Activated T-helper 2 cell treated with anti-CD3 and anti-CD28 coated beads, Interferon-gamma antibody, Interleukin-2, Interleukin-4, amounts not matched to agents 10 μg/mL and 5 μg/mL and 100 μg/mL, durations not matched to agents 14 hours and 24 hours and 36 hours (primary cell): ENCODE measurements around the gene PRPSAP1. TPM values are rescaled to one million over a fixed set of nuclear protein-coding genes. Genes with fewer than 3 reads are reported as not detected.

ENCODE experiments used
- DNase-seq: peaks from one replicate; pipeline ENCODE4 v3.0.0; 2021; ENCODE audit warnings: low spot score
- H3K27ac Mint-ChIP-seq: one replicate; pipeline ENCODE4 v1.8.0; 2021; ENCODE audit warnings: mixed read lengths
- H3K27me3 Mint-ChIP-seq: one replicate; pipeline ENCODE4 v1.8.0; 2021; ENCODE audit warnings: low read depth, mixed read lengths
- H3K36me3 Mint-ChIP-seq: one replicate; pipeline ENCODE4 v1.8.0; 2021; ENCODE audit warnings: low read depth, mixed read lengths
- H3K4me1 Mint-ChIP-seq: one replicate; pipeline ENCODE4 v1.8.0; 2021; ENCODE audit warnings: low read depth, mixed read lengths
- H3K4me3 Mint-ChIP-seq: one replicate; pipeline ENCODE4 v1.8.0; 2021; ENCODE audit warnings: low read depth, mild to moderate bottlenecking, moderate library complexity, mixed read lengths
- H3K9me3 Mint-ChIP-seq: one replicate; pipeline ENCODE4 v1.8.0; 2021; ENCODE audit warnings: mixed read lengths
- intact Hi-C: fragments of 100-400 bp; cut with micrococcal nuclease; formaldehyde crosslinking; loops from one replicate; pipeline ENCODE4 v1.15.1; 2023
- total RNA-seq: library from RNA; stranded (reverse); gene quantifications from 2 replicates; pipeline ENCODE4 v1.2.3, GENCODE V29; 2022

PRPSAP1 gene
- total RNA-seq, 1 donor from 2014 or later = 48.2 TPM

GRCh38 chr17:76379646-76380376 is 26.1 kb upstream of the PRPSAP1 start:
- intact Hi-C loops = no loop called here

GRCh38 chr17:76379275-76379641 is 25.5 kb upstream of the PRPSAP1 start:
- no peak overlapping the region for H3K4me3 Mint-ChIP-seq
- no peaks in the 10 kb centered on the region for H3K36me3 Mint-ChIP-seq
- H3K4me1 Mint-ChIP-seq = peaks cover 4% of the 10 kb centered on the region
- H3K27ac Mint-ChIP-seq = no peak overlapping the region
- DNase-seq = no peak
- no peaks in the 10 kb centered on the region for H3K27me3 Mint-ChIP-seq
- intact Hi-C loops = no loop called here
- no peaks in the 10 kb centered on the region for H3K9me3 Mint-ChIP-seq

More at GRCh38 chr17:76379646-76380376, 26.1 kb upstream of the PRPSAP1 start:
- H3K27ac Mint-ChIP-seq = no peak overlapping the region
- H3K4me3 Mint-ChIP-seq = no peak overlapping the region
- no peak for DNase-seq
- H3K4me1 Mint-ChIP-seq = peaks cover 4% of the 10 kb centered on the region
- H3K9me3 Mint-ChIP-seq = no peaks in the 10 kb centered on the region
- H3K36me3 Mint-ChIP-seq = no peaks in the 10 kb centered on the region
- H3K27me3 Mint-ChIP-seq = no peaks in the 10 kb centered on the region

GRCh38 chr17:76378548-76379274 is 25.0 kb upstream of the PRPSAP1 start:
- DNase-seq = no peak
- no peak overlapping the region for H3K4me3 Mint-ChIP-seq
- no peak overlapping the region for H3K27ac Mint-ChIP-seq
- H3K27me3 Mint-ChIP-seq = no peaks in the 10 kb centered on the region
- H3K4me1 Mint-ChIP-seq = peaks cover 4% of the 10 kb centered on the region
- H3K36me3 Mint-ChIP-seq = no peaks in the 10 kb centered on the region
- H3K9me3 Mint-ChIP-seq = no peaks in the 10 kb centered on the region
- intact Hi-C loops = no loop called here

GRCh38 chr17:76376318-76377133 is 22.8 kb upstream of the PRPSAP1 start:
- Mint-ChIP-seq H3K27ac (no peak overlapping the region), H3K36me3 (no peaks in the 10 kb centered on the region), H3K9me3 (no peaks in the 10 kb centered on the region), H3K27me3 (no peaks in the 10 kb centered on the region), H3K4me1 (peaks cover 6% of the 10 kb centered on the region), H3K4me3 (no peak overlapping the region)
- intact Hi-C loops = no loop called here
- no peak for DNase-seq

GRCh38 chr17:76371656-76372628 is 18.2 kb upstream of the PRPSAP1 start:
- Mint-ChIP-seq H3K4me3 (no peak overlapping the region), H3K9me3 (no peaks in the 10 kb centered on the region), H3K4me1 (peaks cover 4% of the 10 kb centered on the region), H3K27ac (no peak overlapping the region), H3K36me3 (no peaks in the 10 kb centered on the region), H3K27me3 (no peaks in the 10 kb centered on the region)
- intact Hi-C loops = no loop called here
- no peak for DNase-seq

GRCh38 chr17:76370261-76370993 is 16.7 kb upstream of the PRPSAP1 start:
- Mint-ChIP-seq H3K27ac (no peak overlapping the region), H3K36me3 (no peaks in the 10 kb centered on the region), H3K4me1 (peaks cover 4% of the 10 kb centered on the region), H3K4me3 (no peak overlapping the region), H3K27me3 (no peaks in the 10 kb centered on the region), H3K9me3 (no peaks in the 10 kb centered on the region)
- intact Hi-C loops = no loop called here
- no peak for DNase-seq

- H3K27ac Mint-ChIP-seq = no peak overlapping the region
- H3K4me3 Mint-ChIP-seq = no peak overlapping the region
- no peaks in the 10 kb centered on the region for H3K27me3 Mint-ChIP-seq
- H3K36me3 Mint-ChIP-seq = no peaks in the 10 kb centered on the region
- peaks cover 4% of the 10 kb centered on the region for H3K4me1 Mint-ChIP-seq
- no peak for DNase-seq
- H3K9me3 Mint-ChIP-seq = no peaks in the 10 kb centered on the region
- intact Hi-C loops = no loop called here
These were observed 16.1 kb upstream of the PRPSAP1 start for GRCh38 chr17:76369804-76370203.

GRCh38 chr17:76369379-76369778 is 15.7 kb upstream of the PRPSAP1 start:
- H3K27me3 Mint-ChIP-seq = no peaks in the 10 kb centered on the region
- H3K4me1 Mint-ChIP-seq = peaks cover 4% of the 10 kb centered on the region
- no peaks in the 10 kb centered on the region for H3K9me3 Mint-ChIP-seq
- no peak overlapping the region for H3K27ac Mint-ChIP-seq
- no peak for DNase-seq
- H3K4me3 Mint-ChIP-seq = no peak overlapping the region
- H3K36me3 Mint-ChIP-seq = no peaks in the 10 kb centered on the region
- intact Hi-C loops = no loop called here

GRCh38 chr17:76368545-76368944 is 14.8 kb upstream of the PRPSAP1 start:
- intact Hi-C loops = no loop called here
- Mint-ChIP-seq H3K9me3 (no peaks in the 10 kb centered on the region), H3K27ac (no peak overlapping the region), H3K36me3 (no peaks in the 10 kb centered on the region), H3K27me3 (no peaks in the 10 kb centered on the region), H3K4me1 (peaks cover 4% of the 10 kb centered on the region), H3K4me3 (no peak overlapping the region)
- DNase-seq = no peak

- no peak for DNase-seq
- intact Hi-C loops = no loop called here
- no peaks in the 10 kb centered on the region for H3K27me3 Mint-ChIP-seq
- H3K27ac Mint-ChIP-seq = no peak overlapping the region
- H3K4me3 Mint-ChIP-seq = no peak overlapping the region
- H3K36me3 Mint-ChIP-seq = no peaks in the 10 kb centered on the region
- H3K9me3 Mint-ChIP-seq = no peaks in the 10 kb centered on the region
- H3K4me1 Mint-ChIP-seq = peaks cover 4% of the 10 kb centered on the region
These were observed 13.9 kb upstream of the PRPSAP1 start for GRCh38 chr17:76367642-76368041.

- H3K27ac Mint-ChIP-seq = no peak overlapping the region
- no peaks in the 10 kb centered on the region for H3K9me3 Mint-ChIP-seq
- no peaks in the 10 kb centered on the region for H3K4me1 Mint-ChIP-seq
- H3K4me3 Mint-ChIP-seq = no peak overlapping the region
- no peak for DNase-seq
- no peaks in the 10 kb centered on the region for H3K27me3 Mint-ChIP-seq
- H3K36me3 Mint-ChIP-seq = no peaks in the 10 kb centered on the region
- intact Hi-C loops = no loop called here
These were observed 12.5 kb upstream of the PRPSAP1 start for GRCh38 chr17:76366247-76366646.
